Fibroblast of lung (primary cell): ENCODE results near the gene AJUBA.

Experiments
- CTCF ChIP-seq, 2 donors: IDR thresholded peaks in 1 of 2; conservative IDR thresholded peaks in 1 of 2; 1 replicate in 1 of 2; 2 replicates in 1 of 2; pipeline ENCODE4 v1.5.1; 2011 to 2012; ENCODE audit warnings: low read length in 2 of 2, control low read depth in 1 of 2, inconsistent platforms in 1 of 2, low read depth in 1 of 2, mild to moderate bottlenecking in 1 of 2
- EZH2 ChIP-seq: IDR thresholded peaks from 2 replicates; pipeline ENCODE4 v1.5.1; 2012; ENCODE audit warnings: low read length, control low read depth, mild to moderate bottlenecking; ENCODE audit errors: missing control alignments

- no peak for TF ChIP-seq CTCF (conservative IDR thresholded peaks at IDR 0.05 in 1 of 2, IDR thresholded peaks at IDR 0.05 in 1 of 2; ENCODE audit: low read depth in 1 of 2, low read length in 2 of 2)
- no peak for TF ChIP-seq EZH2
These were observed 40.9 kb upstream of the AJUBA start for GRCh38 chr14:23023022-23023794.
